ENCODE measurements around the gene OR4D1.
"Not testable (repeated sequence)": the region's sequence is repeated elsewhere in the genome, so short reads cannot be mapped to it uniquely, and the experiment has no call there.

OR4D1 gene
- total RNA-seq: 0 to 1.4 (median 0) reads per million in 17 experiments

- DNase-seq: no peak
Measured at GRCh38 chr17:58147930-58148434, at the start of gene OR4D1. TSS of gene OR4D1 (plus strand) at chr17:58148384. CDS start at chr17:58155154, 6,770 bp downstream.

- no peak for DNase-seq
Measured at GRCh38 chr17:58100506-58100905, 47.7 kb upstream of the OR4D1 start.

GRCh38 chr17:58101898-58102297 lies 46.3 kb upstream of the OR4D1 start:
- not testable (repeated sequence) for DNase-seq

- DNase-seq: no peak
Measured at GRCh38 chr17:58105093-58105492, 43.1 kb upstream of the OR4D1 start.

- no peak for DNase-seq
Measured at GRCh38 chr17:58107306-58107705, 40.9 kb upstream of the OR4D1 start.

- no peak for DNase-seq
Measured at GRCh38 chr17:58109197-58109596, 39.0 kb upstream of the OR4D1 start.

- no peak for DNase-seq
Measured at GRCh38 chr17:58110012-58110411, 38.2 kb upstream of the OR4D1 start.

- DNase-seq: no peak
Measured at GRCh38 chr17:58111676-58112075, 36.5 kb upstream of the OR4D1 start.

- DNase-seq: peak; percentile 70 to 84 (median 81)
Measured at GRCh38 chr17:58112970-58113631, 35.1 kb upstream of the OR4D1 start.

- DNase-seq: no peak
Measured at GRCh38 chr17:58113947-58114346, 34.2 kb upstream of the OR4D1 start.

- no peak for DNase-seq
Measured at GRCh38 chr17:58117382-58117781, 30.8 kb upstream of the OR4D1 start.

- DNase-seq: no peak
Measured at GRCh38 chr17:58119491-58119890, 28.7 kb upstream of the OR4D1 start.

- DNase-seq: peak; percentile 55 to 77 (median 66)
Measured at GRCh38 chr17:58120195-58120822, 27.9 kb upstream of the OR4D1 start.

GRCh38 chr17:58121925-58122324 lies 26.3 kb upstream of the OR4D1 start:
- peak in 3 of 4 experiments; percentile 11 to 28 (median 18) for DNase-seq

GRCh38 chr17:58127846-58128245 lies 20.3 kb upstream of the OR4D1 start:
- no peak for DNase-seq

- DNase-seq: not testable (repeated sequence)
Measured at GRCh38 chr17:58132697-58133096, 15.5 kb upstream of the OR4D1 start.

GRCh38 chr17:58136669-58137279 lies 11.4 kb upstream of the OR4D1 start:
- DNase-seq: no peak

GRCh38 chr17:58141505-58141904 lies 6.7 kb upstream of the OR4D1 start:
- DNase-seq: no peak

GRCh38 chr17:58143335-58143734 lies 4.8 kb upstream of the OR4D1 start:
- DNase-seq: not testable (repeated sequence)

GRCh38 chr17:58144801-58145200 lies 3.4 kb upstream of the OR4D1 start:
- no peak for DNase-seq

GRCh38 chr17:58148609-58149008 lies 425 bp downstream of the OR4D1 start:
- no peak for DNase-seq

- DNase-seq: no peak
Measured at GRCh38 chr17:58150394-58150793, 2.2 kb downstream of the OR4D1 start.

- DNase-seq: peak in 1 of 4 experiments; percentile 15
Measured at GRCh38 chr17:58153046-58153445, 4.9 kb downstream of the OR4D1 start.

- DNase-seq: no peak
Measured at GRCh38 chr17:58153671-58154070, 5.5 kb downstream of the OR4D1 start.

All from suppressor macrophage (primary cell).